ES-I3 (cell line): Measurements from ENCODE around the gene NAP1L4.

Source experiments
- H3K36me3 ChIP-seq: 2 replicates; pipeline ENCODE4 v1.6.1; 2013; ENCODE audit warnings: mild to moderate bottlenecking, low read length, control low read depth, moderate library complexity; ENCODE audit not compliant: insufficient read depth
- H3K4me1 ChIP-seq: 2 replicates; pipeline ENCODE4 v1.6.1; 2013; ENCODE audit warnings: mild to moderate bottlenecking, control low read depth, low read length; ENCODE audit not compliant: insufficient read depth
- H3K9ac ChIP-seq: 2 replicates; pipeline ENCODE4 v1.6.1; 2013; ENCODE audit warnings: low read depth, mild to moderate bottlenecking, low read length, moderate library complexity
- H3K9me3 ChIP-seq: 2 replicates; pipeline ENCODE4 v1.6.1; 2013; ENCODE audit warnings: mild to moderate bottlenecking, low read length, moderate library complexity; ENCODE audit not compliant: control insufficient read depth, insufficient read depth

The NAP1L4 gene

DNA sequence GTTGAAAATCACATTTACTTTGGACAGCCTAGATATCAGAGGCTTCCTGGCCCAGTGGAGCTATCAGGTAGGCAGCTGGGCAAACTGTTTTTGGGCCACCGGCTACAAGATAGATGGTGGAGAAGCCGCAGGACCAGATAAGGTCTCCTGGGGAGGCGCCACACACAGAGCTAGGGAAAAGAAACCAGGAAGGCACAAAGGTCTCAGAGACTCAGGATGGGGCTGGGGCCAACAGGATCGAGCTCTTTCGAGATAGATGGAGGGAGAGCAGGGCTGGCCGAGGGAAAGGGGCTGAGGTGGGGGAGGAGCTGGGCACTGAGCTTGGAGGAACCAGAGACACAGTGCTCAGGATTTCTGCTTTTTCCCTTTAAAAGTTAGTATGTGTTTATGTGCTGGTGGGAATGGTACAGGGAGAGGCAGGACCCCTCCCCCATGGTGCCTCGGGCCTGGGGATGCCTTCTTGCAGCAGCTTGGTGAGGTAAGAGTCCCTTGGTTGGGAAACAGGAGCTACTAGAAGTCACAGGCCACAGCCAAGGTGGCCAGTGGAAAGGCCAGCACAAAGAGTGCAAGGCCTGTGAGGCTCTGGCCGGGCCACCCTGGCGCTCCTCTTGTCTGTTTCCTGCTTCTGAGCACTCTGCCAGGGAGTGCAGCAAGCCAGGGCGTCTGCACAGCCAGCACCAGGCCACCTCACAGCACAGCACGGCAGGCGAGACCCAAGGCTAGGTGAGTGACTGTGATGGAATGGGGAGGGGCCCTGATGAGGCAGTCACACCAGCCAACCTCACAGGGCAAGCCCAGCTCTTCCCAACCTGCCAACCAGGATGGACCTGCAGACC lies 11.5 kb upstream of the NAP1L4 start:
- Histone ChIP-seq H3K9me3 (no peaks in the 10 kb centered on the region), H3K9ac (no peak overlapping the region), H3K4me1 (no peaks in the 10 kb centered on the region), H3K36me3 (peaks cover 23% of the 10 kb centered on the region)

DNA sequence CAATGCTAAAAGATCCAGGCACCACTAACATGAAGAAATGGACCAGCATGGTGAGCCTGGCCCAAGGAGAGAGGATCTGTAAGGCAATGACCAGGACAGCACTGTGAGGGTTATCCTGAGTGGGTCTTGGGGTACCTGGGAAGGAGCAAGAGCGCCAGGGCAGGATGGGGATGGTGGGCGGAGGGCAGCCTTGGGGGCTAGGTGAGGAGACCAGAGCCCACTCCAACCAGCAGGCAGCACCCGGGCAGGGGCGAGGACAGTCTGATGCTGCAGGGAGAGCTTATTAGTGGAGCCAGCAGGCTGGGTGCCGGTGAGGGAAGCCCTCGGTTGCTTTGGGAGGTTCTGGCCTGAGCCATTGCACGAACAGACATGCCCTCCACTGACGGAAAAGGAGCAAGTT lies 10.7 kb upstream of the NAP1L4 start:
- Histone ChIP-seq H3K4me1 (no peaks in the 10 kb centered on the region), H3K9me3 (no peaks in the 10 kb centered on the region), H3K36me3 (peaks cover 23% of the 10 kb centered on the region), H3K9ac (no peak overlapping the region)

DNA sequence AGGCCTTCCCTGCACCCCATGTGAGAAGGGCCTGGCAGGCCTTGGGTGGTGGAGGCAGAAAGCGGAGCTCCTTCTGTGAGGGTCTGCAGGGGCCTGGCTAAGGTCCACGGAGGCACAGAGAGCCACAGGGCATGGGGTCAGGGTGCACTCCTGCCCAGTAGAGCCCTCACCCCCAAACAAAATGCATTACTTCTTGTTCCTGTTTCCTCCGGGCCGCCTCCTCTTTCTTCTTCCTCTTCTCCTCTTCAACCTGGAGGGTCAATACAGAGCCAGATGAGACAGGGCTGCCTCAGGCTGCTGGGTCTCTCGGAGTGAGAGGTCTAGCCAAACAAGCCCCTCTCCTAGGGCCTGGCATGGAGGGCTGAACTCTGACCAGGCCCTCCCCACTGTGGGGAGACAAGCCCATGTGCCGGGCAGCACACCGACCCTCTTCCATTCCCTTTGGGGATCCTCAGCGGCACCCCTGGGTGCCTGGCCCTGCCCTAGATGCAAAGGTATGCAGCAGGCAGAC lies 10.3 kb upstream of the NAP1L4 start:
- H3K9ac ChIP-seq = no peak overlapping the region
- H3K36me3 ChIP-seq = peaks cover 23% of the 10 kb centered on the region
- H3K9me3 ChIP-seq = no peaks in the 10 kb centered on the region
- no peaks in the 10 kb centered on the region for H3K4me1 ChIP-seq

DNA sequence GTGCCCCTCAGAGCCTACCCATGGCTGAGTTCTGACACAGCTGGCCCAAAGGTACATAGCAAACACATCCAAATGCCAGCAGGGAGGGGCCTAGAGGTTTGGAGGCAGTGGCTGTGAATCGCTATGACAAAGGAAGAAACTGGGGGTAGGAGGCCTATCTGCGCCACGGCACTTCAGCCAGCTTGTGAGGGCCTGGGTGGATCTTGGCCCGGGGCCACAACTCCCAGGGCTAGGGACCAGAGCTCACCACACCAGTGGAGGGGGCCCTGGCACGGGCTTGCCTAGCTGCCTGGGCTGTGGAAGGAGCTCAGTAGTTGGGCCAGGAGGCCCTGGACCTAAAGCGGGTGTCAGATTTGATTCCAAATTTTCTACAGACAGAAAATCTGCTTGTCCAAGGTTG lies 9.4 kb upstream of the NAP1L4 start:
- H3K4me1 ChIP-seq = no peaks in the 10 kb centered on the region
- no peaks in the 10 kb centered on the region for H3K9me3 ChIP-seq
- H3K36me3 ChIP-seq = peaks cover 23% of the 10 kb centered on the region
- H3K9ac ChIP-seq = no peak overlapping the region

DNA sequence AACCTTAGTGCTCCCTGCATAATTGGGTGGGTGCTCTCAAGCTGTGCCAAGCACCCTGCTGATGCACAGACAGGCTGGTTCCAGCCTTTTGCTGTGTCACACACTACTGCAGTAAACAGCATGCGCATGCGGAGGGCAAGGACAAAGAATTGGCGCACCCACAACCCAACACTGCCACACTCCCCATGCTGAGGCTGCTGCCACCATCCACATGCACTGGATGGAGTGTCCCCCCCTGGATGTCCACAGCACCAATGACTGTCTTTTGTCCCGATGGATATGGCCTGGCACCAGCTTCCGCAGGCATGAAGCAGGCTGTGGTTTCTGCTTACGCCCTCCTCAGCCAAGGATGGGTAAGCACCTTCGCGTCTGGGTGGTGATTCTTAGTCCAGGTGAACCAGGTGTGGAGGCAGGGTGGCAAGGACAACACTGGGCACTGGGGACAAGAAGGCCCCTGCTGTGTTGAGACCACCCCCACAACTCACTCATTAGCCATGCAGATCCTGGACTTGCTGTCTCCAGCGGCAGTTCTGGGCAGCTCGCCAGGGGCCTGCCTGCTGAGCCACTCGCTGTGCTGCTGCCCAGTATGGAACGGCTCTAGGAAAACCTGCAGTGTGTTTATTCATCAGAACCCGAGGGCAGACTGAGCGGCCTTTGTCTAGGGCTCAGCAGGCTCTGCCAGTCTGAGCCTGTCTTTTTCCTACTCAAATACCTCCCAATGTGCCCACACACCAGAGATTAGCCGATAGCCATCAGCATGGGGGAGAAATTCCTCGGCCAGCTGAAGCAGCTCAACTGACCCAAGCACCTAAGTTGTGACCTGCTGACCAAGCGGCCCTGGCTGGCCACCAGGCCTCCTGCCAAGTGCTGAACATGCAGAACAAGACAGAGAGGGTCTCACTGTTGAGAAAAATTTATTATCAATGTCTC lies 8.2 kb upstream of the NAP1L4 start:
- no peaks in the 10 kb centered on the region for H3K4me1 ChIP-seq
- H3K9ac ChIP-seq = no peak overlapping the region
- H3K36me3 ChIP-seq = peaks cover 23% of the 10 kb centered on the region
- H3K9me3 ChIP-seq = no peaks in the 10 kb centered on the region

DNA sequence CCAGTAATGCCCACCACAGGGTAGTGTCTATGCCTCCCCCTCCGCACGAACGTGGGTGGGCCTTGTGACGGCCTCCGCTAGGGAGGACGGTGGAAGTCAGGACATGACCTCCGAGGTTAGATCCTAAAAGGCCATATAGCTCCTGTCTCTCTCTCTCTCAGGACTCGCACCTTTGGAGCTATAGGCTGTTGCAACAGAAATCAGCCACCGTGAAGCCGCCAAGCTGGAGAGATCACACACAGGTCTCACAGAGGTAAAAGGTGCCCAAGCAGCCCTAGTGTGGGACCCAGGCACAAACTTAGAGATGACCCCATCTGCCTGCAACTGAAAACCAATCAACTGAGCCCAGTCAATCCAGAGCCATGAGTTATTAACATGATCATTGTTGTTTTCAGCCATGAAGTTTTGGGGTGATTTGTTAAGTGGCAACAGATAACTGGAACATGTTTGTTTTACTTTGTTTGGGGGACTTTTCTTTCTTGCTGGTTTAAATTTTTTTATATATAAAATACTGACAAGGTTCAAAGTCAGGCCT lies 7.4 kb upstream of the NAP1L4 start:
- H3K9ac ChIP-seq = no peak overlapping the region
- peaks cover 23% of the 10 kb centered on the region for H3K36me3 ChIP-seq
- H3K4me1 ChIP-seq = no peaks in the 10 kb centered on the region
- H3K9me3 ChIP-seq = no peaks in the 10 kb centered on the region

GRCh38 chr11:2998073-2998850 lies 6.1 kb upstream of the NAP1L4 start:
- H3K9me3 ChIP-seq = no peaks in the 10 kb centered on the region
- no peak overlapping the region for H3K9ac ChIP-seq
- H3K4me1 ChIP-seq = no peaks in the 10 kb centered on the region
- peaks cover 23% of the 10 kb centered on the region for H3K36me3 ChIP-seq

DNA sequence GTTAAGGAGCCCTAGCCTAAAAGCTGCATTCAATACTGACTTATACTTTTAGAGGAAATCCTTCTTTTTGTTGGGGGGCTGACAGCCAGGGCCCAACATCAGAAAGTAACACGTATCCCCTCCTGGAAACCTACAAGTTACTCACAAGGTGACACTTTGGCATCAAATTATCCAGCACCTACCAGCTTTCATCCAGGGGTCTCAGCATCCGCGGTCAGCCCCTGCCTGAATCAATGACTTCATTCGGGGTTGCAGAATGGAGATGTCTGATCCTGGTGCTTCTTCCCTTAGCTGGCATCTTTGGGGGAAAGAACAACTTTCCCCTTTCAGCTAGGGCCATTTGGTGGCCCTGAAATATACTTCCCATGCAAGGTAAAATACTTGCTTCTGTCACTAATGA lies 5.3 kb upstream of the NAP1L4 start:
- Histone ChIP-seq H3K4me1 (no peaks in the 10 kb centered on the region), H3K9ac (no peak overlapping the region), H3K9me3 (no peaks in the 10 kb centered on the region), H3K36me3 (peaks cover 21% of the 10 kb centered on the region)

DNA sequence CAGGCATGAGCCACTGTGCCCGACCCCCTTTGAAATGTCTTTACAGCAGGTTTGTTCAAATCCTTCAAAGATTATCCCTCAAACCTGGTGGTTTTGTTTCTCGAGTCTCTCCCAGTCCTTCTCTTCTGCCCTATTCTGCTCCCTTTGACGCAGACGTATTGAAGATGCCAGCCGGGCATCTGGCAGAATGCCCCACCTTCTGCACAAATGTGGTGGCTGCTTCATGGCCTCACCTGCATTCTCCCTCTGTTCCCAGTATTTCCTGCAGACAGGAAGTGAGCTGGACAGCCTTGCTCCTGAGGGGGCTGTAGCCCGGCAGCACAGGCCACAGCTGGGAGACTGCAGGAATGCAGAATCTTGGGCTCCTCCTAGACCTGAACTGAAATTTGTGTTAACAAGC lies 4.8 kb upstream of the NAP1L4 start:
- Histone ChIP-seq H3K36me3 (peaks cover 16% of the 10 kb centered on the region), H3K9ac (no peak overlapping the region), H3K9me3 (no peaks in the 10 kb centered on the region), H3K4me1 (no peaks in the 10 kb centered on the region)

DNA sequence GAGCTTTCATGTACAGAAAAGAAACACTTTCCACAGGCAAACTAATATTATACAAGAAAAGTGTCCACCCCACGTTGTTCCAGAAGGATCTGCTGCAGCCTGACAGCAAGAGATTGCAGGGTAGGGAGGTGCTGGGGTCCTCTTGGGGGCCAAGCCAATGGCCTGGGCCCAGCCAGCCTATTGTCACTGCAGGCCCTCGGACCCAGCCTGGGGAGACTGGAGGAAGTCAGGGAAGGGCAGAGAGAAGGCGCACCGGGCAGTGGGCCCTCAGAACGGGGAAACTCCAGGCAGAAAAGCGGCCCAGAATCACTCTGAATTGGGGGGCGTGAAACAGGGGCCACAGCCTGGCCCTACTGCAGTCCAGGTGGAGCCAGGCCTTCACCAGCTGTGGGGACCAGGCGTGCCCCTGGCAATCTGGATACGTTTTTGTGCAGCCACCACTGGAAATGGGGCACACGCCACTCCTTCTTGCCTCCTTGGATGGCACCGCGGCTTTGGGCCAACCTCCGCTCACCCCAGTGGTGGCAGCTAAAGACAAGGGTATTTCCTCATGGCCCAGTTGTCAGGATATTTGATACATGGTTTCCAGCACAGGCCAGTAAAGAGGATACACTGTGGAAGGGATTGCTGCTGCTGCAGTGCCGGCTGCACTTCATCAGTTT lies 3.9 kb upstream of the NAP1L4 start:
- Histone ChIP-seq H3K36me3 (peaks cover 10% of the 10 kb centered on the region), H3K9me3 (no peaks in the 10 kb centered on the region), H3K4me1 (no peaks in the 10 kb centered on the region), H3K9ac (no peak overlapping the region)

GRCh38 chr11:2995031-2995561 lies 3.0 kb upstream of the NAP1L4 start:
- Histone ChIP-seq H3K9ac (no peak overlapping the region), H3K9me3 (no peaks in the 10 kb centered on the region), H3K36me3 (peaks cover 3% of the 10 kb centered on the region; the same call in 1 of the 2 replicates), H3K4me1 (no peaks in the 10 kb centered on the region)

DNA sequence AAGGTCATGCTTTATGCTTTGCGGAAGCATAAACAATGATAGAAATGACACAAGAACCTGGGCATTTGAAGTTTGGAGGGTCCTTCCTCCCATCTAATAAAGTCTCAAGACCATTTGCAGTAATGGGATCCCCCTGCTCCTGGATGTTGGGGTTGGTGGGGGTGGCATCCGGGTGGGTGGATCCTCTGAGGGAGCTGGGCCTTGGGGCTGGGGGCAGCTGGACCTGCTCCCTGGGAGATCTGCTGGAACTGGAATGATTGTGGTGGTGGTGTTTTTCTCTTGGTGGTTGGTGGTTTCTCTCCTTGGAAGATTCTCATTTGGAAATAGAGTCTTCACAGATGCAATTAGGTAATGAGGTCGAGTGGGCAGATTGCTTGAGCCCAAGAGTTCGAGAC lies 2.2 kb upstream of the NAP1L4 start:
- Histone ChIP-seq H3K9ac (no peak overlapping the region), H3K9me3 (no peaks in the 10 kb centered on the region), H3K4me1 (peaks cover 6% of the 10 kb centered on the region), H3K36me3 (no peaks in the 10 kb centered on the region)

GRCh38 chr11:2992997-2993325 lies 832 bp upstream of the NAP1L4 start:
- H3K9me3 ChIP-seq = no peaks in the 10 kb centered on the region
- H3K4me1 ChIP-seq = peaks cover 14% of the 10 kb centered on the region
- peak overlapping the region; percentile 79 for H3K9ac ChIP-seq
- no peaks in the 10 kb centered on the region for H3K36me3 ChIP-seq
